GM12878 (cell line): Measurements from ENCODE around the gene NCR2. TPM values are rescaled to one million over a fixed set of nuclear protein-coding genes. Genes with fewer than 3 reads are reported as not detected.

ENCODE experiments used
- ATAC-seq: fragments of 200-7000 bp; cut with Tn5 transposase; 3 replicates; pipeline ENCODE4 v1.9.1; 2020; ENCODE audit warnings: mild to moderate bottlenecking, moderate library complexity
- BruUV-seq: library from RNA; stranded (reverse); fragments of 400-500 nt; replicated peaks from 2 replicates; lab custom pipeline; 2021; lab: Mats Ljungman, UMichigan
- CTCF ChIA-PET: fragments of 300-600 bp; sonication (Branson Sonifier 250); formaldehyde crosslinking; extraction: SDS; loops from one replicate; lab custom pipeline; 2021; ENCODE audit warnings: inconsistent platforms; lab: Yijun Ruan, JAX
- POLR2A ChIA-PET: fragments of 350-600 bp; formaldehyde crosslinking; extraction: SDS; loops from one replicate; lab custom pipeline; 2021; ENCODE audit warnings: inconsistent platforms; lab: Charles Lee
- RAD21 ChIA-PET: fragments of 300-600 bp; sonication (Branson Sonifier 250); formaldehyde crosslinking; loops from one replicate; lab custom pipeline; 2023; ENCODE audit warnings: antibody characterized with exemption; ENCODE audit not compliant: unreplicated experiment; lab: Charles Lee
- SMC1A ChIA-PET: fragments of 300-600 bp; sonication (Branson Sonifier 250); formaldehyde crosslinking; loops from one replicate; lab custom pipeline; 2023; ENCODE audit not compliant: unreplicated experiment, uncharacterized antibody; lab: Charles Lee
- DNase-seq: peaks from one replicate; pipeline ENCODE4 v3.0.0-alpha.2; 2011; ENCODE audit warnings: low read depth, low spot score
- FAIRE-seq: peaks from 3 replicates; lab custom pipeline; 2011; peaks lifted over from hg19 to GRCh38; lab: Jason Lieb, UNC
- H2AFZ ChIP-seq: 2 replicates; pipeline ENCODE4 v1.6.0; 2011; ENCODE audit warnings: low read depth, low read length, control low read depth; ENCODE audit not compliant: control insufficient read depth
- H3K27ac ChIP-seq: 2 replicates; pipeline ENCODE4 v1.5.1; 2011; ENCODE audit warnings: control low read depth; ENCODE audit not compliant: control insufficient read depth, insufficient read depth
- H3K27me3 ChIP-seq, 2 experiments: replicated peaks in 1 of 2; 2 replicates each; pipeline versions ENCODE4 v1.6.0 to v1.6.1; 2011; ENCODE audit warnings: low read length in 1 of 2; ENCODE audit not compliant: control insufficient read depth in 2 of 2, insufficient read depth in 2 of 2
- H3K36me3 ChIP-seq, 2 experiments: 2 replicates each; pipeline ENCODE4 v1.5.1; 2011; ENCODE audit warnings: low read length in 1 of 2; ENCODE audit not compliant: control insufficient read depth in 2 of 2, insufficient read depth in 2 of 2
- H3K4me1 ChIP-seq: 2 replicates; pipeline ENCODE4 v1.6.1; 2011; ENCODE audit warnings: mild to moderate bottlenecking, low read length, moderate library complexity, mixed read lengths; ENCODE audit not compliant: control insufficient read depth, insufficient read depth
- H3K4me2 ChIP-seq: 2 replicates; pipeline ENCODE4 v1.6.0; 2011; ENCODE audit warnings: control low read depth; ENCODE audit not compliant: control insufficient read depth, insufficient read depth
- H3K4me3 ChIP-seq: fragments of 200-600 bp; sonication (generic); 2 replicates; pipeline ENCODE4 v1.5.1; 2016
- H3K79me2 ChIP-seq: 2 replicates; pipeline ENCODE4 v1.6.0; 2011; ENCODE audit warnings: low read length; ENCODE audit not compliant: control insufficient read depth, insufficient read depth
- H3K9ac ChIP-seq: 2 replicates; pipeline ENCODE4 v1.8.0; 2011; ENCODE audit warnings: low read length, control low read depth, mixed read lengths; ENCODE audit not compliant: control insufficient read depth, insufficient read depth
- H3K9me3 ChIP-seq: replicated peaks from 3 replicates; pipeline ENCODE4 v1.5.1; 2011; ENCODE audit warnings: mild to moderate bottlenecking, low read length; ENCODE audit not compliant: control insufficient read depth, insufficient read depth
- H4K20me1 ChIP-seq: 2 replicates; pipeline ENCODE4 v1.6.0; 2011; ENCODE audit not compliant: control insufficient read depth, insufficient read depth
- CEBPB ChIP-seq, 2 experiments: fragments of 150-350 bp in 1 of 2; IDR thresholded peaks; 2 replicates each; pipeline ENCODE4 v1.6.1; 2012 to 2014; ENCODE audit warnings: low read depth in 2 of 2, low read length in 2 of 2, borderline replicate concordance in 1 of 2, inconsistent platforms in 1 of 2
- GATAD2B ChIP-seq: fragments of 450-650 bp; conservative IDR thresholded peaks from 2 replicates; pipeline ENCODE4 v1.6.1; 2017; ENCODE audit warnings: low read depth, mild to moderate bottlenecking, moderate library complexity
- HDAC6 ChIP-seq: fragments of 200-600 bp; sonication (generic); IDR thresholded peaks from one replicate; pipeline ENCODE4 v1.8.0; 2017; ENCODE audit warnings: antibody characterized with exemption; ENCODE audit not compliant: unreplicated experiment
- IKZF1 ChIP-seq: fragments of 450-650 bp; conservative IDR thresholded peaks from 2 replicates; pipeline ENCODE4 v1.6.1; 2017; ENCODE audit warnings: antibody characterized with exemption, mild to moderate bottlenecking
- JUND ChIP-seq: IDR thresholded peaks from 2 replicates; pipeline ENCODE4 v1.6.1; 2012; ENCODE audit warnings: low read depth, mild to moderate bottlenecking, low read length, improper control_type of control experiment, moderate library complexity
- KDM1A ChIP-seq: fragments of 200-600 bp; sonication (generic); IDR thresholded peaks from 2 replicates; pipeline ENCODE4 v1.6.1; 2016; ENCODE audit warnings: borderline replicate concordance
- LARP7 ChIP-seq: fragments of 450-650 bp; IDR thresholded peaks from 2 replicates; pipeline ENCODE4 v1.6.1; 2017; ENCODE audit warnings: mild to moderate bottlenecking
- RFX5 ChIP-seq: IDR thresholded peaks from 2 replicates; pipeline ENCODE4 v1.6.1; 2011; ENCODE audit warnings: low read depth, low read length, improper control_type of control experiment
- WGBS: methylation state at CpG from one replicate; pipeline ENCODE4 v1.1.6; 2016; ENCODE audit warnings: low lambda C conversion rate; ENCODE audit not compliant: insufficient replicate concordance, insufficient coverage; ENCODE audit errors: missing lambda C conversion rate; 5-methylcytosine and 5-hydroxymethylcytosine counted together
- in situ Hi-C: fragments of 300-500 bp; cut with MboI; formaldehyde crosslinking; loops from 9 replicates; pipeline ENCODE4 v1.14.3; 2018; ENCODE audit warnings: mixed read lengths
- intact Hi-C: fragments of 100-400 bp; cut with micrococcal nuclease; formaldehyde crosslinking; loops from one replicate; pipeline ENCODE4 v1.14.2; 2022; ENCODE audit not compliant: unreplicated experiment
- polyA plus RNA-seq, 11 experiments: library from polyadenylated mRNA; depleted of rRNA in 4 of 11; unstranded in 6 of 11; stranded (reverse) in 5 of 11; fragments of >200 nt; fragmentation: Nextera tagmentation in 4 of 11; fragmentation: Illumina TruSeq in 1 of 11; extraction: Ambion mirVana in 4 of 11; extraction: Trizol in 1 of 11; gene quantifications; 1 replicate in 1 of 11; 2 replicates in 10 of 11; pipeline versions ENCODE4 v1.2.1 to v1.2.3, GENCODE V29; 2011 to 2016; ENCODE audit warnings: inconsistent platforms in 2 of 11, missing spikeins in 2 of 11, low read depth in 1 of 11
- total RNA-seq, 4 experiments: library from RNA; depleted of rRNA in 3 of 4; stranded (reverse); fragments of >200 nt in 3 of 4; fragmentation: Illumina TruSeq in 1 of 4; extraction: Trizol in 1 of 4; gene quantifications; 2 replicates each; pipeline versions ENCODE4 v1.2.1 to v1.2.3, GENCODE V29; 2013 to 2021
- TF ChIP-seq, protein P1 (sequence below): fragments of 450-650 bp; formaldehyde crosslinking; IDR thresholded peaks from 2 replicates; pipeline ENCODE4 v1.5.0; 2022; ENCODE audit warnings: mild to moderate bottlenecking, missing genetic modification characterization
- TF ChIP-seq, protein P2 (sequence below): fragments of 450-650 bp; IDR thresholded peaks from 2 replicates; pipeline ENCODE4 v1.6.1; 2014; ENCODE audit warnings: mild to moderate bottlenecking
- TF ChIP-seq, protein P3 (sequence below): fragments of 450-650 bp; conservative IDR thresholded peaks from 2 replicates; pipeline ENCODE4 v1.6.1; 2017; ENCODE audit warnings: mild to moderate bottlenecking, moderate library complexity
- TF ChIP-seq, protein P4 (sequence below): fragments of 450-650 bp; IDR thresholded peaks from 2 replicates; pipeline ENCODE4 v1.6.1; 2016; ENCODE audit warnings: mild to moderate bottlenecking
- TF ChIP-seq, protein P5 (sequence below): IDR thresholded peaks from 2 replicates; pipeline ENCODE4 v1.6.1; 2012; ENCODE audit warnings: low read depth, low read length, improper control_type of control experiment

Gene NCR2
- total and polyA plus RNA-seq, 10 of the 15 experiments (the other 5 are each of a cell fraction or from before 2014, with no cell fraction given) = 0.21 to 0.53 TPM; not detected in 8

DNA sequence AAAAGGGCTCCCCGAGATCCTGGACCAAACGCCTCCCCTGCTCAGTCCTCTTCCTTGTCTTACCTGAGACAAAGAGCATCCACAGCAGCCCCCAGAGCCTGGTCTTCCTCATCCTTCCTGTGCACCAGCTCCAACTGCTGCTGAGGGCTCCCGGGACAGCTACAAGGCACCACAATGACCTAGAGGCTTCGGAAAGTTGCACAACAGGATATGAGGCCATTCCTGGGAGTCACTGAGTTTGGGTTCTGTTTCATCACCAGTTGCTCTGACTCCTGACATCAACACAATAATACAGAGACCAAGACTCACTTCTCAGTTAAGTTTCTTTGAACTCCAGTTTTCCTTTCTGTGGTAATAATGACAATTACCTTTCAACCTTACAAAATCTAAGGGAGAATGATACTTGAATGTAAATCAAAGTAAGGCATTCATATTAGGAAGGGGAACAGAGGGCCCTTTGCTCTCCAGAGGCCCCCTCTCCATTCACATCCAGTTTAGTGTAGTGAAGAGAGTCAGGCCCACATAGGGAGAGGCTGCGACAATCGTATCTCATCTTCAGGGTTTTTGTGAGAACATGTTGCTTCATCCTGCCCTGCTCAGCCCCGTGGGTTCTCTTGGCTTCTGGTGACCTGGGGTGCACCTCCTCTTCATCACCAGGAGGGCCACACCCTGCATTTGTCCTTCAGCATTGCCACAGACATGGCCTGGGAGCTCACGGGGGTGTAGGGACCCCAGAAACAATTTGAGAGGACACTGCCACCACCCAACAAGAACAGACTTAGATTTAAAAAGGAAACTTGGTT, 48.7 kb upstream of the NCR2 start, which contains the start of gene TREM1:
Gene TREM1 (minus strand): TSS at position 139 of the 803 bp plus-strand sequence. CDS start 27 bp downstream, at position 112.
- Histone ChIP-seq H3K4me2 (no peak within 1 kb of the TSS), H3K36me3 (no peaks in the 10 kb centered on the region), H4K20me1 (no peaks in the 10 kb centered on the region), H3K79me2 (no peaks in the 10 kb centered on the region), H3K4me3 (no peak within 1 kb of the TSS), H3K9me3 (no peaks in the 10 kb centered on the region; the same call in 2 of the 3 replicates), H3K27me3 (no peaks in the 10 kb centered on the region), H3K27ac (no peak within 1 kb of the TSS), H3K9ac (no peak within 1 kb of the TSS), H3K4me1 (no peaks in the 10 kb centered on the region), H2AFZ (no peak within 1 kb of the TSS)
- no TSS peak for BruUV-seq
- RAD21 ChIA-PET = interaction anchor here (1.2 to 3.5 kb wide), 7 partner anchors 8 to 86 kb away, joined by 5 to 27 read pairs (median 8); partner anchors contain the start of genes NCR2 and TREML2
- POLR2A ChIA-PET = interaction anchor here (0.9 to 4.8 kb wide), 4 partner anchors 8 to 46 kb away, joined by 3 to 20 read pairs (median 4); no protein-coding TSS in a partner anchor
- CTCF ChIA-PET = interaction anchor here (0.6 to 6.5 kb wide), 6 partner anchors 8 to 604 kb away, joined by 3 to 53 read pairs (median 18); no protein-coding TSS in a partner anchor
- intact Hi-C loops = no loop called here
- SMC1A ChIA-PET = interaction anchor here (0.8 to 4.8 kb wide), 8 partner anchors 8 to 90 kb away, joined by 3 to 33 read pairs (median 9); no protein-coding TSS in a partner anchor
- no peak for ATAC-seq
- 52% methylated on average over 8 of the region's 8 CpGs for WGBS
- in situ Hi-C loops = no loop called here
- FAIRE-seq = no peak
- DNase-seq = no peak
- TF ChIP-seq, protein P1, sequence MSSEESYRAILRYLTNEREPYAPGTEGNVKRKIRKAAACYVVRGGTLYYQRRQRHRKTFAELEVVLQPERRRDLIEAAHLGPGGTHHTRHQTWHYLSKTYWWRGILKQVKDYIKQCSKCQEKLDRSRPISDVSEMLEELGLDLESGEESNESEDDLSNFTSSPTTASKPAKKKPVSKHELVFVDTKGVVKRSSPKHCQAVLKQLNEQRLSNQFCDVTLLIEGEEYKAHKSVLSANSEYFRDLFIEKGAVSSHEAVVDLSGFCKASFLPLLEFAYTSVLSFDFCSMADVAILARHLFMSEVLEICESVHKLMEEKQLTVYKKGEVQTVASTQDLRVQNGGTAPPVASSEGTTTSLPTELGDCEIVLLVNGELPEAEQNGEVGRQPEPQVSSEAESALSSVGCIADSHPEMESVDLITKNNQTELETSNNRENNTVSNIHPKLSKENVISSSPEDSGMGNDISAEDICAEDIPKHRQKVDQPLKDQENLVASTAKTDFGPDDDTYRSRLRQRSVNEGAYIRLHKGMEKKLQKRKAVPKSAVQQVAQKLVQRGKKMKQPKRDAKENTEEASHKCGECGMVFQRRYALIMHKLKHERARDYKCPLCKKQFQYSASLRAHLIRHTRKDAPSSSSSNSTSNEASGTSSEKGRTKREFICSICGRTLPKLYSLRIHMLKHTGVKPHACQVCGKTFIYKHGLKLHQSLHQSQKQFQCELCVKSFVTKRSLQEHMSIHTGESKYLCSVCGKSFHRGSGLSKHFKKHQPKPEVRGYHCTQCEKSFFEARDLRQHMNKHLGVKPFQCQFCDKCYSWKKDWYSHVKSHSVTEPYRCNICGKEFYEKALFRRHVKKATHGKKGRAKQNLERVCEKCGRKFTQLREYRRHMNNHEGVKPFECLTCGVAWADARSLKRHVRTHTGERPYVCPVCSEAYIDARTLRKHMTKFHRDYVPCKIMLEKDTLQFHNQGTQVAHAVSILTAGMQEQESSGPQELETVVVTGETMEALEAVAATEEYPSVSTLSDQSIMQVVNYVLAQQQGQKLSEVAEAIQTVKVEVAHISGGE = no peak
- TF ChIP-seq CEBPB (IDR thresholded peaks at IDR 0.05; ENCODE audit: borderline replicate concordance in 1 of 2, low read depth in 2 of 2, low read length in 2 of 2) (no peak), JUND (no peak), IKZF1 (no peak), RFX5 (no peak), GATAD2B (no peak), HDAC6 (no peak), KDM1A (no peak), LARP7 (no peak)
- TF ChIP-seq, protein P2, sequence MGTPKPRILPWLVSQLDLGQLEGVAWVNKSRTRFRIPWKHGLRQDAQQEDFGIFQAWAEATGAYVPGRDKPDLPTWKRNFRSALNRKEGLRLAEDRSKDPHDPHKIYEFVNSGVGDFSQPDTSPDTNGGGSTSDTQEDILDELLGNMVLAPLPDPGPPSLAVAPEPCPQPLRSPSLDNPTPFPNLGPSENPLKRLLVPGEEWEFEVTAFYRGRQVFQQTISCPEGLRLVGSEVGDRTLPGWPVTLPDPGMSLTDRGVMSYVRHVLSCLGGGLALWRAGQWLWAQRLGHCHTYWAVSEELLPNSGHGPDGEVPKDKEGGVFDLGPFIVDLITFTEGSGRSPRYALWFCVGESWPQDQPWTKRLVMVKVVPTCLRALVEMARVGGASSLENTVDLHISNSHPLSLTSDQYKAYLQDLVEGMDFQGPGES = no peak
- TF ChIP-seq, protein P3, sequence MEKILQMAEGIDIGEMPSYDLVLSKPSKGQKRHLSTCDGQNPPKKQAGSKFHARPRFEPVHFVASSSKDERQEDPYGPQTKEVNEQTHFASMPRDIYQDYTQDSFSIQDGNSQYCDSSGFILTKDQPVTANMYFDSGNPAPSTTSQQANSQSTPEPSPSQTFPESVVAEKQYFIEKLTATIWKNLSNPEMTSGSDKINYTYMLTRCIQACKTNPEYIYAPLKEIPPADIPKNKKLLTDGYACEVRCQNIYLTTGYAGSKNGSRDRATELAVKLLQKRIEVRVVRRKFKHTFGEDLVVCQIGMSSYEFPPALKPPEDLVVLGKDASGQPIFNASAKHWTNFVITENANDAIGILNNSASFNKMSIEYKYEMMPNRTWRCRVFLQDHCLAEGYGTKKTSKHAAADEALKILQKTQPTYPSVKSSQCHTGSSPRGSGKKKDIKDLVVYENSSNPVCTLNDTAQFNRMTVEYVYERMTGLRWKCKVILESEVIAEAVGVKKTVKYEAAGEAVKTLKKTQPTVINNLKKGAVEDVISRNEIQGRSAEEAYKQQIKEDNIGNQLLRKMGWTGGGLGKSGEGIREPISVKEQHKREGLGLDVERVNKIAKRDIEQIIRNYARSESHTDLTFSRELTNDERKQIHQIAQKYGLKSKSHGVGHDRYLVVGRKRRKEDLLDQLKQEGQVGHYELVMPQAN = no peak
- TF ChIP-seq, protein P4, sequence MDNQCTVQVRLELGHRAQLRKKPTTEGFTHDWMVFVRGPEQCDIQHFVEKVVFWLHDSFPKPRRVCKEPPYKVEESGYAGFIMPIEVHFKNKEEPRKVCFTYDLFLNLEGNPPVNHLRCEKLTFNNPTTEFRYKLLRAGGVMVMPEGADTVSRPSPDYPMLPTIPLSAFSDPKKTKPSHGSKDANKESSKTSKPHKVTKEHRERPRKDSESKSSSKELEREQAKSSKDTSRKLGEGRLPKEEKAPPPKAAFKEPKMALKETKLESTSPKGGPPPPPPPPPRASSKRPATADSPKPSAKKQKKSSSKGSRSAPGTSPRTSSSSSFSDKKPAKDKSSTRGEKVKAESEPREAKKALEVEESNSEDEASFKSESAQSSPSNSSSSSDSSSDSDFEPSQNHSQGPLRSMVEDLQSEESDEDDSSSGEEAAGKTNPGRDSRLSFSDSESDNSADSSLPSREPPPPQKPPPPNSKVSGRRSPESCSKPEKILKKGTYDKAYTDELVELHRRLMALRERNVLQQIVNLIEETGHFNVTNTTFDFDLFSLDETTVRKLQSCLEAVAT = no peak
- TF ChIP-seq, protein P5, sequence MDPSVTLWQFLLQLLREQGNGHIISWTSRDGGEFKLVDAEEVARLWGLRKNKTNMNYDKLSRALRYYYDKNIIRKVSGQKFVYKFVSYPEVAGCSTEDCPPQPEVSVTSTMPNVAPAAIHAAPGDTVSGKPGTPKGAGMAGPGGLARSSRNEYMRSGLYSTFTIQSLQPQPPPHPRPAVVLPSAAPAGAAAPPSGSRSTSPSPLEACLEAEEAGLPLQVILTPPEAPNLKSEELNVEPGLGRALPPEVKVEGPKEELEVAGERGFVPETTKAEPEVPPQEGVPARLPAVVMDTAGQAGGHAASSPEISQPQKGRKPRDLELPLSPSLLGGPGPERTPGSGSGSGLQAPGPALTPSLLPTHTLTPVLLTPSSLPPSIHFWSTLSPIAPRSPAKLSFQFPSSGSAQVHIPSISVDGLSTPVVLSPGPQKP = no peak
